SK-N-SH treated with all-trans-retinoic acid at 6 μM for 48 hours (cell line): ENCODE measurements around the gene ILKAP.
A peak's percentile ranks its signal among the peaks of the same experiment; 100 is the strongest.

Experiments used
- ATAC-seq: fragments of 200-7000 bp; cut with Tn5 transposase; 3 replicates; pipeline ENCODE4 v1.9.1; 2020; ENCODE audit warnings: mild to moderate bottlenecking, moderate library complexity
- ARNTL ChIP-seq: fragments of 450-650 bp; formaldehyde crosslinking; IDR thresholded peaks from 2 replicates; pipeline ENCODE4 v1.5.0; 2020; ENCODE audit warnings: low read depth, mild to moderate bottlenecking, moderate library complexity, borderline replicate concordance
- BACH2 ChIP-seq: fragments of 250-450 bp; sonication (Bioruptor Pico); IDR thresholded peaks from 2 replicates; pipeline ENCODE4 v1.9.0; 2021; ENCODE audit warnings: mild to moderate bottlenecking, borderline replicate concordance
- CREB5 ChIP-seq: fragments of 250-450 bp; sonication (Bioruptor Pico); IDR thresholded peaks from 2 replicates; pipeline ENCODE4 v1.5.1; 2020; ENCODE audit warnings: low read depth, mild to moderate bottlenecking, moderate library complexity
- CSDC2 ChIP-seq: fragments of 250-450 bp; sonication (Bioruptor Pico); IDR thresholded peaks from 2 replicates; pipeline ENCODE4 v1.5.0; 2020; ENCODE audit warnings: mild to moderate bottlenecking, moderate library complexity
- CSRNP3 ChIP-seq: fragments of 250-450 bp; sonication (Bioruptor Pico); IDR thresholded peaks from 2 replicates; pipeline ENCODE4 v1.5.1; 2021; ENCODE audit warnings: mild to moderate bottlenecking, moderate library complexity
- ESRRG ChIP-seq: fragments of 250-450 bp; sonication (Bioruptor Pico); IDR thresholded peaks from 2 replicates; pipeline ENCODE4 v1.6.1; 2021; ENCODE audit warnings: mild to moderate bottlenecking
- GLIS3 ChIP-seq: fragments of 250-450 bp; sonication (Bioruptor Pico); IDR thresholded peaks from 2 replicates; pipeline ENCODE4 v1.5.0; 2020; ENCODE audit warnings: mild to moderate bottlenecking, moderate library complexity
- OSR1 ChIP-seq: fragments of 250-450 bp; sonication (Bioruptor Pico); IDR thresholded peaks from 2 replicates; pipeline ENCODE4 v1.8.0; 2022; ENCODE audit warnings: moderate library complexity, mild to moderate bottlenecking, inconsistent platforms
- PATZ1 ChIP-seq: fragments of 250-450 bp; sonication (Bioruptor Pico); IDR thresholded peaks from 2 replicates; pipeline ENCODE4 v1.8.0; 2020; ENCODE audit warnings: mild to moderate bottlenecking, moderate library complexity, borderline replicate concordance
- POU6F1 ChIP-seq: fragments of 250-450 bp; sonication (Bioruptor Pico); IDR thresholded peaks from 2 replicates; pipeline ENCODE4 v1.8.0; 2021; ENCODE audit warnings: low read depth, mild to moderate bottlenecking, moderate library complexity, borderline replicate concordance
- PPARA ChIP-seq: fragments of 250-450 bp; sonication (Bioruptor Pico); IDR thresholded peaks from 2 replicates; pipeline ENCODE4 v1.5.0; 2020; ENCODE audit warnings: mild to moderate bottlenecking, borderline replicate concordance
- RARB ChIP-seq: fragments of 250-450 bp; sonication (Bioruptor Pico); IDR thresholded peaks from 2 replicates; pipeline ENCODE4 v1.8.0; 2021; ENCODE audit warnings: mild to moderate bottlenecking, moderate library complexity
- SNAI2 ChIP-seq: fragments of 250-450 bp; sonication (Bioruptor Pico); IDR thresholded peaks from 2 replicates; pipeline ENCODE4 v1.5.0; 2020; ENCODE audit warnings: mild to moderate bottlenecking, moderate library complexity
- TCF4 ChIP-seq: fragments of 250-450 bp; sonication (Bioruptor Pico); IDR thresholded peaks from 2 replicates; pipeline ENCODE4 v1.8.0; 2021; ENCODE audit warnings: mild to moderate bottlenecking, moderate library complexity, borderline replicate concordance
- TOX ChIP-seq: fragments of 250-450 bp; sonication (Bioruptor Pico); IDR thresholded peaks from 2 replicates; pipeline ENCODE4 v1.8.0; 2021; ENCODE audit warnings: mild to moderate bottlenecking, moderate library complexity, borderline replicate concordance
- TSHZ2 ChIP-seq: fragments of 250-450 bp; sonication (Bioruptor Pico); IDR thresholded peaks from 2 replicates; pipeline ENCODE4 v1.5.0; 2020; ENCODE audit warnings: mild to moderate bottlenecking, moderate library complexity
- ZC3H10 ChIP-seq: fragments of 250-450 bp; sonication (Bioruptor Pico); IDR thresholded peaks from 2 replicates; pipeline ENCODE4 v1.5.1; 2021; ENCODE audit warnings: mild to moderate bottlenecking, moderate library complexity
- ZFP3 ChIP-seq: fragments of 250-450 bp; sonication (Bioruptor Pico); IDR thresholded peaks from 2 replicates; pipeline ENCODE4 v1.5.0; 2020; ENCODE audit warnings: mild to moderate bottlenecking, moderate library complexity
- ZFP30 ChIP-seq: fragments of 450-650 bp; formaldehyde crosslinking; IDR thresholded peaks from 2 replicates; pipeline ENCODE4 v1.5.0; 2022; ENCODE audit warnings: mild to moderate bottlenecking, moderate library complexity
- ZNF565 ChIP-seq: fragments of 450-650 bp; formaldehyde crosslinking; conservative IDR thresholded peaks from 2 replicates; pipeline ENCODE4 v1.5.0; 2020; ENCODE audit warnings: low read depth, mild to moderate bottlenecking, moderate library complexity
- ZNF70 ChIP-seq: fragments of 450-650 bp; formaldehyde crosslinking; IDR thresholded peaks from 2 replicates; pipeline ENCODE4 v1.5.0; 2020; ENCODE audit warnings: mild to moderate bottlenecking, moderate library complexity
- ZNF8 ChIP-seq: fragments of 450-650 bp; formaldehyde crosslinking; IDR thresholded peaks from 2 replicates; pipeline ENCODE4 v1.5.0; 2020; ENCODE audit warnings: mild to moderate bottlenecking, moderate library complexity

The ILKAP gene

GRCh38 chr2:238159661-238160205 lies 43.8 kb downstream of the ILKAP start (continued):
- TF ChIP-seq CSRNP3 (CRISPR knock-in tag), result no peak

- TF ChIP-seq ZFP3 (no peak), ZNF565 (no peak), OSR1 (CRISPR knock-in tag) (no peak), ZFP30 (CRISPR knock-in tag) (no peak), PATZ1 (CRISPR knock-in tag) (no peak), ARNTL (CRISPR knock-in tag) (no peak), TCF4 (no peak), BACH2 (no peak), GLIS3 (CRISPR knock-in tag) (no peak), TOX (no peak), SNAI2 (CRISPR knock-in tag) (no peak), ZC3H10 (CRISPR knock-in tag) (no peak), CREB5 (no peak), PPARA (CRISPR knock-in tag) (no peak), RARB (CRISPR knock-in tag) (no peak), TSHZ2 (CRISPR knock-in tag) (no peak), POU6F1 (no peak), ZNF8 (CRISPR knock-in tag) (no peak)
- ATAC-seq, result peak; percentile 16; the same call in 2 of the 3 replicates
Measured at GRCh38 chr2:238159071-238159539, 44.4 kb downstream of the ILKAP start.

GRCh38 chr2:238158509-238159070 lies 44.9 kb downstream of the ILKAP start, which contains the start of gene ERFE:
Gene ERFE (plus strand): TSS chr2:238158970. CDS start chr2:238159008, 38 bp downstream.
- TF ChIP-seq ZNF70 (CRISPR knock-in tag) (no peak), ESRRG (CRISPR knock-in tag) (no peak), ZC3H10 (CRISPR knock-in tag) (no peak), PPARA (CRISPR knock-in tag) (no peak), GLIS3 (CRISPR knock-in tag) (no peak), CSRNP3 (CRISPR knock-in tag) (no peak), TSHZ2 (CRISPR knock-in tag) (no peak), ARNTL (CRISPR knock-in tag) (no peak), CSDC2 (CRISPR knock-in tag) (no peak), ZFP30 (CRISPR knock-in tag) (no peak), POU6F1 (no peak), SNAI2 (CRISPR knock-in tag) (no peak), RARB (CRISPR knock-in tag) (no peak)
- ATAC-seq, result peak; percentile 69
